Central memory CD4-positive, alpha-beta T cell (primary cell): ENCODE results near the gene DPP10.

Experiments used
- DNase-seq: peaks from one replicate; pipeline ENCODE4 v3.0.0; 2022

DPP10 gene

GRCh38 chr2:115779085-115779632 is 1336.7 kb downstream of the DPP10 start:
- DNase-seq, result no peak

GRCh38 chr2:115782286-115782685 is 1339.8 kb downstream of the DPP10 start:
- no peak for DNase-seq

- no peak for DNase-seq
Observed at GRCh38 chr2:115796078-115796477, 1353.6 kb downstream of the DPP10 start.

GRCh38 chr2:115807276-115807675 is 1364.8 kb downstream of the DPP10 start:
- DNase-seq, result no peak

GRCh38 chr2:115825912-115826311 is 1383.5 kb downstream of the DPP10 start:
- no peak for DNase-seq

GRCh38 chr2:115833196-115833595 is 1390.8 kb downstream of the DPP10 start:
- DNase-seq, result no peak

- DNase-seq, result no peak
Observed at GRCh38 chr2:115838539-115838938, 1396.1 kb downstream of the DPP10 start.

- DNase-seq, result no peak
Observed at GRCh38 chr2:115842306-115842705, 1399.9 kb downstream of the DPP10 start.

- DNase-seq, result no peak
Observed at GRCh38 chr2:115848192-115848591, 1405.8 kb downstream of the DPP10 start.

- no peak for DNase-seq
Observed at GRCh38 chr2:115867024-115867423, 1424.6 kb downstream of the DPP10 start.

- DNase-seq, result no peak
Observed at GRCh38 chr2:115874427-115874826, 1432.0 kb downstream of the DPP10 start.

GRCh38 chr2:115880558-115880957 is 1438.1 kb downstream of the DPP10 start:
- DNase-seq, result no peak

GRCh38 chr2:115887209-115887776 is 1444.9 kb downstream of the DPP10 start:
- DNase-seq, result no peak
